H1 (cell line): Measurements from ENCODE around the gene PAK6. TPM values are rescaled to one million over a fixed set of nuclear protein-coding genes. Genes with fewer than 3 reads are reported as not detected.

Source experiments
- CTCF ChIA-PET: fragments of 300-600 bp; sonication (Branson Sonifier 250); formaldehyde crosslinking; loops from one replicate; lab custom pipeline; 2021; ENCODE audit not compliant: partially characterized antibody; lab: Charles Lee
- POLR2A ChIA-PET: fragments of 300-600 bp; sonication (Branson Sonifier 250); formaldehyde crosslinking; loops from one replicate; lab custom pipeline; 2021; ENCODE audit warnings: inconsistent platforms; ENCODE audit not compliant: partially characterized antibody; lab: Charles Lee
- DNase-seq, 2 experiments: peaks; one replicate each; pipeline versions ENCODE4 v3.0.0 to v3.0.0-alpha.2; 2010 to 2022; ENCODE audit warnings: low spot score in 2 of 2, low read depth in 1 of 2, mixed read lengths in 1 of 2
- FAIRE-seq: peaks from 2 replicates; lab custom pipeline; 2011; peaks lifted over from hg19 to GRCh38; lab: Jason Lieb, UNC
- H2AFZ ChIP-seq: 2 replicates; pipeline ENCODE4 v1.8.1; 2012; ENCODE audit warnings: low read length, inconsistent platforms
- H2AK5ac ChIP-seq: 2 replicates; pipeline ENCODE4 v1.6.1; 2013; ENCODE audit warnings: low read depth, low read length
- H2BK120ac ChIP-seq: replicated peaks from 2 replicates; pipeline ENCODE3; 2013; ENCODE audit warnings: low read depth, low read length, inconsistent platforms
- H2BK12ac ChIP-seq: 2 replicates; pipeline ENCODE4 v1.6.1; 2013; ENCODE audit warnings: low read depth, low read length
- H2BK15ac ChIP-seq: 2 replicates; pipeline ENCODE4 v1.6.1; 2013; ENCODE audit warnings: low read length
- H2BK20ac ChIP-seq: 2 replicates; pipeline ENCODE4 v1.6.1; 2013; ENCODE audit warnings: low read length
- H2BK5ac ChIP-seq: 2 replicates; pipeline ENCODE4 v1.6.1; 2013; ENCODE audit warnings: low read depth, low read length
- H3K14ac ChIP-seq: 2 replicates; pipeline ENCODE4 v1.6.1; 2013; ENCODE audit warnings: inconsistent platforms; ENCODE audit not compliant: insufficient read length
- H3K18ac ChIP-seq: 2 replicates; pipeline ENCODE4 v1.6.1; 2013; ENCODE audit warnings: low read length; ENCODE audit errors: extremely low read depth
- H3K23ac ChIP-seq: 2 replicates; pipeline ENCODE4 v1.6.1; 2013; ENCODE audit warnings: inconsistent platforms; ENCODE audit not compliant: insufficient read length
- H3K23me2 ChIP-seq: 2 replicates; pipeline ENCODE4 v1.6.1; 2013; ENCODE audit warnings: low read depth, low read length
- H3K27ac ChIP-seq: 2 replicates; pipeline ENCODE4 v1.6.1; 2011; ENCODE audit warnings: low read depth, low read length, inconsistent platforms
- H3K27me3 ChIP-seq, 4 experiments: replicated peaks in 1 of 4; 1 replicate in 1 of 4; 2 replicates in 3 of 4; pipeline versions ENCODE4 v1.6.1 to v1.8.1; 2011 to 2013; ENCODE audit warnings: low read length in 3 of 4, mild to moderate bottlenecking in 3 of 4, inconsistent platforms in 2 of 4, mixed read lengths in 2 of 4, moderate library complexity in 1 of 4; ENCODE audit not compliant: control insufficient read depth in 3 of 4, insufficient read depth in 3 of 4; ENCODE audit errors: extremely low read depth in 1 of 4
- H3K36me3 ChIP-seq, 4 experiments: 2 replicates each; pipeline versions ENCODE4 v1.6.1 to v1.8.1; 2011 to 2013; ENCODE audit warnings: mild to moderate bottlenecking in 4 of 4, low read length in 3 of 4, moderate library complexity in 2 of 4, control low read depth in 1 of 4, inconsistent platforms in 1 of 4; ENCODE audit not compliant: insufficient read depth in 4 of 4, control insufficient read depth in 2 of 4
- H3K4ac ChIP-seq: replicated peaks from 2 replicates; pipeline ENCODE3; 2013; ENCODE audit warnings: low read length, low read depth, mixed read lengths, inconsistent platforms; ENCODE audit not compliant: insufficient read length
- H3K4me1 ChIP-seq, 4 experiments: replicated peaks in 1 of 4; 1 replicate in 1 of 4; 2 replicates in 3 of 4; pipeline versions ENCODE4 v1.6.1 to v1.8.1; 2011 to 2013; ENCODE audit warnings: low read length in 3 of 4, inconsistent platforms in 2 of 4, mixed read lengths in 1 of 4; ENCODE audit not compliant: insufficient read depth in 4 of 4, control insufficient read depth in 3 of 4
- H3K4me2 ChIP-seq, 2 experiments: 2 replicates each; pipeline versions ENCODE4 v1.6.1 to v1.8.1; 2011 to 2013; ENCODE audit warnings: low read depth in 2 of 2, low read length in 2 of 2, control low read depth in 1 of 2, inconsistent platforms in 1 of 2, mild to moderate bottlenecking in 1 of 2; ENCODE audit not compliant: insufficient read depth in 1 of 2
- H3K4me3 ChIP-seq, 4 experiments: fragments of 200-600, 300-600 bp in 1 of 4; sonication (generic), shearing (Covaris generic), sonication (Bioruptor Twin) in 1 of 4; 2 replicates each; pipeline versions ENCODE4 v1.5.1 to v1.8.1; 2011 to 2016; ENCODE audit warnings: low read length in 4 of 4, low read depth in 3 of 4, control low read depth in 2 of 4, inconsistent platforms in 2 of 4, mild to moderate bottlenecking in 2 of 4, mixed read lengths in 1 of 4, moderate library complexity in 1 of 4; ENCODE audit not compliant: insufficient read depth in 2 of 4; ENCODE audit errors: extremely low read depth in 1 of 4
- H3K56ac ChIP-seq: replicated peaks from 2 replicates; pipeline ENCODE3; 2013; ENCODE audit warnings: low read depth, mild to moderate bottlenecking, mixed read lengths, low read length, inconsistent platforms; ENCODE audit not compliant: insufficient read length
- H3K79me1 ChIP-seq: 2 replicates; pipeline ENCODE4 v1.6.1; 2013; ENCODE audit warnings: low read depth, low read length, control low read depth
- H3K79me2 ChIP-seq, 2 experiments: 2 replicates each; pipeline versions ENCODE4 v1.6.1 to v1.8.1; 2012 to 2013; ENCODE audit warnings: low read length in 2 of 2, mild to moderate bottlenecking in 2 of 2, inconsistent platforms in 1 of 2; ENCODE audit not compliant: insufficient read depth in 2 of 2, control insufficient read depth in 1 of 2
- H3K9ac ChIP-seq, 4 experiments: replicated peaks in 1 of 4; 1 replicate in 1 of 4; 2 replicates in 3 of 4; pipeline versions ENCODE4 v1.6.1 to v1.8.1; 2011 to 2013; ENCODE audit warnings: low read depth in 3 of 4, low read length in 3 of 4, control low read depth in 2 of 4, mild to moderate bottlenecking in 2 of 4, moderate library complexity in 2 of 4, inconsistent platforms in 1 of 4; ENCODE audit errors: extremely low read depth in 1 of 4
- H3K9me3 ChIP-seq, 2 experiments: 2 replicates each; pipeline versions ENCODE4 v1.6.1 to v1.8.1; 2012 to 2013; ENCODE audit warnings: mild to moderate bottlenecking in 2 of 2, moderate library complexity in 2 of 2, control low read depth in 1 of 2, inconsistent platforms in 1 of 2, low read depth in 1 of 2, low read length in 1 of 2, mixed read lengths in 1 of 2; ENCODE audit not compliant: insufficient read depth in 2 of 2
- H4K20me1 ChIP-seq, 2 experiments: replicated peaks in 1 of 2; 2 replicates each; pipeline versions ENCODE3 to v1.8.1; 2011 to 2013; ENCODE audit warnings: inconsistent platforms in 2 of 2, low read length in 2 of 2, mild to moderate bottlenecking in 1 of 2; ENCODE audit not compliant: insufficient read depth in 2 of 2, control insufficient read depth in 1 of 2
- H4K5ac ChIP-seq: 2 replicates; pipeline ENCODE4 v1.6.1; 2013; ENCODE audit warnings: low read length, low read depth, mixed read lengths, inconsistent platforms; ENCODE audit not compliant: insufficient read length
- H4K8ac ChIP-seq: 2 replicates; pipeline ENCODE4 v1.8.0; 2013; ENCODE audit warnings: mild to moderate bottlenecking, moderate library complexity, low read length, inconsistent platforms; ENCODE audit not compliant: insufficient read depth; ENCODE audit errors: extremely low read depth
- H4K91ac ChIP-seq: replicated peaks from 2 replicates; pipeline ENCODE3; 2013; ENCODE audit warnings: low read length, mixed read lengths, inconsistent platforms; ENCODE audit not compliant: insufficient read length
- ASH2L ChIP-seq: fragments of 200-600, 300-600 bp; sonication (generic); IDR thresholded peaks from one replicate; pipeline ENCODE4 v1.7.1; 2017; ENCODE audit warnings: low read length
- E2F6 ChIP-seq: IDR thresholded peaks from 2 replicates; pipeline ENCODE4 v1.6.1; 2012; ENCODE audit warnings: inconsistent platforms
- EGR1 ChIP-seq: IDR thresholded peaks from 2 replicates; pipeline ENCODE4 v1.6.1; 2011; ENCODE audit warnings: low read depth, low read length, borderline replicate concordance
- RAD21 ChIP-seq, 2 experiments: IDR thresholded peaks in 1 of 2; conservative IDR thresholded peaks in 1 of 2; 2 replicates each; pipeline ENCODE4 v1.6.1; 2011; ENCODE audit warnings: low read depth in 2 of 2, low read length in 2 of 2, improper control_type of control experiment in 1 of 2, inconsistent platforms in 1 of 2, mild to moderate bottlenecking in 1 of 2, moderate library complexity in 1 of 2
- SIN3A ChIP-seq, 2 experiments: IDR thresholded peaks in 1 of 2; conservative IDR thresholded peaks in 1 of 2; 2 replicates each; pipeline ENCODE4 v1.6.1; 2011 to 2012; ENCODE audit warnings: low read length in 2 of 2, improper control_type of control experiment in 1 of 2, low read depth in 1 of 2, mild to moderate bottlenecking in 1 of 2
- WGBS, 2 experiments: shearing (Covaris generic) in 1 of 2; methylation state at CpG; one replicate each; pipeline versions ENCODE4 v1.1.6 to v1.1.7; 2013 to 2015; ENCODE audit warnings: low lambda C conversion rate in 2 of 2, mixed read lengths in 2 of 2, inconsistent platforms in 1 of 2, low coverage in 1 of 2, missing lambda C conversion rate in 1 of 2; ENCODE audit not compliant: insufficient replicate concordance in 2 of 2, insufficient coverage in 1 of 2, insufficient read length in 1 of 2; ENCODE audit errors: extremely low coverage in 1 of 2, missing lambda C conversion rate in 1 of 2; 5-methylcytosine and 5-hydroxymethylcytosine counted together
- polyA plus RNA-seq, 7 experiments: library from polyadenylated mRNA; depleted of rRNA in 3 of 7; stranded (reverse) in 5 of 7; unstranded in 2 of 7; fragments of >200 nt in 5 of 7; fragments of 200-250 nt in 2 of 7; gene quantifications; 1 replicate in 5 of 7; 2 replicates in 1 of 7; 4 replicates in 1 of 7; pipeline versions ENCODE4 v1.2.1 to v1.2.3, GENCODE V29; 2011 to 2013; ENCODE audit warnings: missing spikeins in 2 of 7, mixed read lengths in 2 of 7
- total RNA-seq: library from RNA; stranded (reverse); fragmentation: NEBNext Ultra II Directional; extraction: Animal tissue kit (Norgen Biotek cat#: 25700); gene quantifications from 2 replicates; pipeline ENCODE4 v1.2.1, GENCODE V29; 2021
- TF ChIP-seq, protein P1 (sequence below), 3 experiments: IDR thresholded peaks; 1 replicate in 2 of 3; 2 replicates in 1 of 3; pipeline versions ENCODE4 v1.5.1 to v1.6.1; 2011; ENCODE audit warnings: low read length in 3 of 3, mild to moderate bottlenecking in 3 of 3, inconsistent platforms in 2 of 3, low read depth in 1 of 3, moderate library complexity in 1 of 3; ENCODE audit not compliant: insufficient read depth in 1 of 3; ENCODE audit errors: control extremely low read depth in 1 of 3

The PAK6 gene
- total and polyA plus RNA-seq, 2 of the 8 experiments (the other 6 are each of a cell fraction or from before 2014, with no cell fraction given), result 6.9 to 9.4 TPM

DNA sequence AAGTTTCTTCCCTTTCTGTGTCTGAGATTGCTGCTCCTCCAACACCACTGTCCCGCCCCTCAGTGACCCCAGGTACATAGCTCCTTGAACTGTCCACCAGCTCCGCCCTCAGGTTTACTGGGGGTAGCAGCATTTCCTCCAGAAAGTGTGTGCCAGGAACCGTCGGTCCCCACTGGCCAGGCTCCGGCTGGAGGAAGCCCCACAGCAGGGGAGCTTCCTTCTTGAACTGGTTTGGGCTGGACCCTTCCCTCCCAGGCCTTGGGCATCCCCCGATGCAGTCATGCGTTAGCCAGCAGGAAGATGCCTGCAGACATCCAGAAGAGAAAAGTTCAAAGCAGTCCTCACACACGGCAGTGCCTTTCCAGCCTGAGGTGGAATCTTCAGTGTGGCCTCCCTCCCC is 19.7 kb downstream of the PAK6 start:
- Histone ChIP-seq H2BK20ac (peak overlapping the region; percentile 32; the same call in 1 of the 2 replicates), H3K4me2 (no peak overlapping the region), H4K8ac (no peak overlapping the region), H3K56ac (no peak overlapping the region), H3K4me1 (peaks cover 0 to 15% (median 6%) of the 10 kb centered on the region in 4 experiments; a peak in 6 of 7 replicates), H3K27me3 (peaks cover under 1 to 12% (median 10%) of the 10 kb centered on the region in 4 experiments), H2BK5ac (peak overlapping the region; percentile 81; the same call in 1 of the 2 replicates), H2BK15ac (peak overlapping the region; percentile 88; the same call in 1 of the 2 replicates), H2BK120ac (no peak overlapping the region), H3K79me1 (no peaks in the 10 kb centered on the region; the same call in 1 of the 2 replicates), H2AFZ (no peak overlapping the region), H3K9me3 (no peaks in the 10 kb centered on the region), H4K5ac (no peak overlapping the region), H3K23ac (no peak overlapping the region), H3K18ac (peak overlapping the region; percentile 68; the same call in 1 of the 2 replicates), H4K20me1 (no peaks in the 10 kb centered on the region), H3K14ac (no peak overlapping the region), H3K36me3 (no peaks in the 10 kb centered on the region), H4K91ac (no peak overlapping the region), H3K27ac (no peak overlapping the region), H2BK12ac (peak overlapping the region; percentile 68; the same call in 1 of the 2 replicates), H3K4ac (no peak overlapping the region), H3K79me2 (no peaks in the 10 kb centered on the region), H2AK5ac (peak overlapping the region; percentile 93; the same call in 1 of the 2 replicates), H3K9ac (no peak overlapping the region; a peak in 1 of 7 replicates), H3K23me2 (no peaks in the 10 kb centered on the region), H3K4me3 (no peak overlapping the region)
- DNase-seq (no peak), FAIRE-seq (no peak)
- WGBS, 2 experiments, result 73% methylated on average over 8 of the region's 8 CpGs; no CpG with 5 or more reads in 1 of the 2 experiments
- CTCF ChIA-PET, result interaction anchor here (0.8 to 46.3 kb wide), 15 partner anchors 9 to 213 kb away, joined by 3 to 1340 read pairs (median 6); partner anchors contain the start of genes CCDC9B and PAK6
- POLR2A ChIA-PET, result interaction anchor here (0.8 to 1.7 kb wide), 7 partner anchors 13 to 123 kb away, joined by 3 to 6 read pairs (median 3); partner anchors contain the start of gene PAK6
- TF ChIP-seq SIN3A (conservative IDR thresholded peaks at IDR 0.05 in 1 of 2, IDR thresholded peaks at IDR 0.05 in 1 of 2; ENCODE audit: low read depth in 1 of 2, low read length in 2 of 2) (no peak), RAD21 (IDR thresholded peaks at IDR 0.05 in 1 of 2, conservative IDR thresholded peaks at IDR 0.05 in 1 of 2; ENCODE audit: low read depth in 2 of 2, low read length in 2 of 2) (peak; percentile 30 to 54; a peak in 3 of 4 replicates), E2F6 (peak; percentile 61), ASH2L (peak; percentile 37), EGR1 (no peak)
- TF ChIP-seq, protein P1, sequence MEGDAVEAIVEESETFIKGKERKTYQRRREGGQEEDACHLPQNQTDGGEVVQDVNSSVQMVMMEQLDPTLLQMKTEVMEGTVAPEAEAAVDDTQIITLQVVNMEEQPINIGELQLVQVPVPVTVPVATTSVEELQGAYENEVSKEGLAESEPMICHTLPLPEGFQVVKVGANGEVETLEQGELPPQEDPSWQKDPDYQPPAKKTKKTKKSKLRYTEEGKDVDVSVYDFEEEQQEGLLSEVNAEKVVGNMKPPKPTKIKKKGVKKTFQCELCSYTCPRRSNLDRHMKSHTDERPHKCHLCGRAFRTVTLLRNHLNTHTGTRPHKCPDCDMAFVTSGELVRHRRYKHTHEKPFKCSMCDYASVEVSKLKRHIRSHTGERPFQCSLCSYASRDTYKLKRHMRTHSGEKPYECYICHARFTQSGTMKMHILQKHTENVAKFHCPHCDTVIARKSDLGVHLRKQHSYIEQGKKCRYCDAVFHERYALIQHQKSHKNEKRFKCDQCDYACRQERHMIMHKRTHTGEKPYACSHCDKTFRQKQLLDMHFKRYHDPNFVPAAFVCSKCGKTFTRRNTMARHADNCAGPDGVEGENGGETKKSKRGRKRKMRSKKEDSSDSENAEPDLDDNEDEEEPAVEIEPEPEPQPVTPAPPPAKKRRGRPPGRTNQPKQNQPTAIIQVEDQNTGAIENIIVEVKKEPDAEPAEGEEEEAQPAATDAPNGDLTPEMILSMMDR (IDR thresholded peaks at IDR 0.05; ENCODE audit: control extremely low read depth in 1 of 3, insufficient read depth in 1 of 3, low read depth in 1 of 3, low read length in 3 of 3), result peak in 2 of 3 experiments; percentile 11 to 26; a peak in 2 of 4 replicates
